T-helper 2 cell treated with Interferon-gamma antibody and Interleukin-4, amounts not matched to agents 5 μg/mL and 100 μg/mL, for 36 hours (primary cell): ENCODE measurements around the gene EFCAB6.

ENCODE experiments used
- DNase-seq: peaks from one replicate; pipeline ENCODE4 v3.0.0; 2021; ENCODE audit warnings: low spot score
- H3K27ac Mint-ChIP-seq: one replicate; pipeline ENCODE4 v1.8.0; 2021; ENCODE audit warnings: mild to moderate bottlenecking, mixed read lengths
- H3K27me3 Mint-ChIP-seq: one replicate; pipeline ENCODE4 v1.8.0; 2021; ENCODE audit warnings: low read depth, mixed read lengths
- H3K36me3 Mint-ChIP-seq: one replicate; pipeline ENCODE4 v1.8.0; 2021; ENCODE audit warnings: low read depth, mixed read lengths
- H3K4me1 Mint-ChIP-seq: one replicate; pipeline ENCODE4 v1.8.0; 2021; ENCODE audit warnings: low read depth, mixed read lengths
- H3K4me3 Mint-ChIP-seq: one replicate; pipeline ENCODE4 v1.8.0; 2022; ENCODE audit warnings: mild to moderate bottlenecking, moderate library complexity, mixed read lengths
- H3K9me3 Mint-ChIP-seq: one replicate; pipeline ENCODE4 v1.8.0; 2021; ENCODE audit warnings: mixed read lengths

Gene EFCAB6

DNA sequence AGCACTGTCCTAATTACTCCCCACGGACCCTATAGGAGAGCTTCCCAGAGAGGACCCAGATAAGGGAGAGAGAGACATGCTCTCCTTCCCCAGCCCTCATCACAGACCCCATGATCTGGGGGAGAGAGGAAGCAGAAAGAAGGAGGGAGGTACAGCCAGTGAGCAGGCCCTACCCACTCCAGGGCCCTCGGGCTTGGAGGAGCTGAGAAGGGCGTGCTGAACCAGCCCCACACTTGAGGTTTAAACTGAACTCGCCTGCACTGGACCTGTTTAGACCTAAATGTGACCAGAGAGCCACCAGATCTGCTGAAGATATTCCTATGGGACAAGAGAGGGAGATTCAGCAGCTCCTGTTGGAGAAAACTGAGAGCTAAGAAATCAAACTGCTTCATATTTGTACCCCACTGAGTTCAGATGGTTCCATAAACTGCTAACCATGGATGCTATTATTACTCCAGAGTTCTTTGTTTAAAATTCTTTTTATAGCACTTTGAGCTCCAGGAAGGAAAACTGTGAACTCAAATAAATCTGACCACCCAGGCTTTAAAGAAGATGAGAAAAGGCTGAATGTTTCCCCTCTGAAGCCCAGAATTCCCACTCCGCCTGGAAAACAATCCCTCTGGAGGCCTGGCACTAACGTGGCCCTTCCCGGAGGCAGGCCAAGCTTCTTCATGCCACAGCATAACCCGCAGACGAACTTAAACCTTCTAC is 67.2 kb downstream of the EFCAB6 start:
- no peak for DNase-seq

DNA sequence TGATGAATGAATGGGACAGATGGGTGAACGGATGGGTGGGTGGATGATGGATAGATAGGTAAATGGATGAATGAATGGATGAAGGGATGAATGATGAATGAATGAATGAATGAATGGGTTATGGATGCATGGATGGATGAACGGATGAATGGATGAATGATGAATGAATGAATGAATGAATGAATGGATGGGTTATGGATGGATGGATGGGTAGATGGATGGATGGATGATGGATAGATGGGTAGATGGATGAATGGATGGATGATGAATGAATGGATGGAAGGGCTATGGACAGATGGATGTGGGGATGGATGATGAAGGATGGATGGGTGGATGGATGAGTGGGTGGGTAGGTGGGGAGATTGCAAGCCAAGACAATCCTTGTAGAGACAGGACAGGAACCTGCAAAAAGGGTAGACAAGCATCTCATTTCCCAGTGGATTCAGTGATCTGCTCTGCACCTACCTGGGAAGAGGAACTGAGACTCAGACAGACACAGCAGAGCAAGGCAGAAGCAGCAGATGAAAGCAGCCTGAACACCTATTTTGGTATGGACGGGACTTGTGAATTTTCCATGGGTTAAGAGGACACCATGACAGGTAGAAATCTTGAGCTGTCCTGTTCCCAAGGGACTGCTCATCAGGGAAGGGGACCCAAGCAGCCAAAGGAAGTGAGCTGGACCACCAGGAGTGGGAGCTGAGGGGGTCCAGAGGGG is 68.0 kb downstream of the EFCAB6 start:
- H3K27ac Mint-ChIP-seq: no peak overlapping the region
- no peak for DNase-seq

More for the DNA sequence above, 67.2 kb downstream of the EFCAB6 start:
- no peaks in the 10 kb centered on the region for H3K9me3 Mint-ChIP-seq
- no peaks in the 10 kb centered on the region for H3K27me3 Mint-ChIP-seq
- H3K27ac Mint-ChIP-seq: no peak overlapping the region
- no peak overlapping the region for H3K4me3 Mint-ChIP-seq
- H3K36me3 Mint-ChIP-seq: no peaks in the 10 kb centered on the region
- no peaks in the 10 kb centered on the region for H3K4me1 Mint-ChIP-seq

DNA sequence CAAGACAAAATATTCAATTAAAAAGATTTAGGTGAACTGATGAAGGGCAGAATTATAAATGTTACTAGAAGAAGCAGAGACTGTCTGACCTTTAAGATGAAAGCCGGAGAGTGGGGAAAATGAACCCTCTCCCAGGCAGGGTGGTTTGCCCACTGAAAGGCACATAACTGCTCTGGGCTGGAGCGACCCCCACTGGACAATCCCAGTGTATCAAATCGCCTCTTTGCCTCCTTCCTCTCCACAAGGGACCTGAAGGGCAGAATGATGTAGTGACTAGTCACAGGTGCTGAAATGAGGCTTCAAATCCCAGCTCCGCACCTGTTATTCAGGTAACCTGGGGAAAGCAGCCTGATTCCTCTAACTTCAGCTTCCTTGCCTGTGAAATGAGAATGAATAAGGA is 69.0 kb downstream of the EFCAB6 start:
- H3K9me3 Mint-ChIP-seq: no peaks in the 10 kb centered on the region
- no peak for DNase-seq
- no peak overlapping the region for H3K4me3 Mint-ChIP-seq
- no peaks in the 10 kb centered on the region for H3K4me1 Mint-ChIP-seq
- no peaks in the 10 kb centered on the region for H3K27me3 Mint-ChIP-seq
- no peak overlapping the region for H3K27ac Mint-ChIP-seq
- no peaks in the 10 kb centered on the region for H3K36me3 Mint-ChIP-seq

More for the DNA sequence above, 68.0 kb downstream of the EFCAB6 start:
- Mint-ChIP-seq H3K36me3 (no peaks in the 10 kb centered on the region), H3K4me3 (no peak overlapping the region), H3K9me3 (no peaks in the 10 kb centered on the region), H3K27me3 (no peaks in the 10 kb centered on the region), H3K4me1 (no peaks in the 10 kb centered on the region)

GRCh38 chr22:43742154-43742950 is 69.8 kb downstream of the EFCAB6 start:
- no peak overlapping the region for H3K4me3 Mint-ChIP-seq
- DNase-seq: no peak
- no peaks in the 10 kb centered on the region for H3K36me3 Mint-ChIP-seq
- no peak overlapping the region for H3K27ac Mint-ChIP-seq
- no peaks in the 10 kb centered on the region for H3K9me3 Mint-ChIP-seq
- H3K27me3 Mint-ChIP-seq: no peaks in the 10 kb centered on the region
- no peaks in the 10 kb centered on the region for H3K4me1 Mint-ChIP-seq

DNA sequence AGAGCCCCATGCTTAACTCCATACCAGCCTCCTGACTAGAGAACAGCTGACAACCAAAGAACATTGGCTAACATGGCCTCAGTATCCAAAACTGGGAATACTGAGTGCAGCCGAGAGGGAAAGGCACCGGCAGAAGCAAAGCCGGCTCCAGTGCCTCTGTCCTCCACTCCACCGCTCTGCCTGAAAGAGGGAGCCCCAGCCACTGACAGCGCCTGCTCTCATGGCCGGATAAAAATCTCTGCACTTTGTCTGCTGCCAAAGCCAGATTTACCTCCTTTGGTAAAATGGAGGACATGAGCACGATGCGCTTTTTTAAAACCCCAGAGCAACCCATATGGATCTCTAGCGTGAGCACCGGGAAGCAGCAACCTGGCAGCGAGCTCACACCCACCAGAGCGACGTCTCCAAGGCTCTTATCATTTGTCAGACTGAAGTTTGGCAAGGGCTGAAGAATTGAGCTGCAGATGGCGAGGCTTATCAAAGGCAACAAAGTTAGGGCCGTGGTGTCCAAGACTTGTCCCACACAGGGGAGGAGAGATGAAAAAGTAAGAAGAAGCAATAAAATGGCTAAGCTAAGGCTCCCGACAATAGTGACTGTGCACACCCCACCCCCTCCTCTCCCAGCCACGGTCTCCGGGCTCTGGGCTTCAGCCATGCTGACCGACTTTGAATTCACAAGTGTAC is 71.4 kb downstream of the EFCAB6 start:
- Mint-ChIP-seq H3K4me3 (no peak overlapping the region), H3K27me3 (no peaks in the 10 kb centered on the region), H3K36me3 (no peaks in the 10 kb centered on the region), H3K4me1 (no peaks in the 10 kb centered on the region), H3K27ac (no peak overlapping the region), H3K9me3 (no peaks in the 10 kb centered on the region)
- no peak for DNase-seq

- no peaks in the 10 kb centered on the region for H3K4me1 Mint-ChIP-seq
- no peaks in the 10 kb centered on the region for H3K36me3 Mint-ChIP-seq
- no peaks in the 10 kb centered on the region for H3K9me3 Mint-ChIP-seq
- H3K4me3 Mint-ChIP-seq: no peak overlapping the region
- DNase-seq: no peak
- H3K27ac Mint-ChIP-seq: no peak overlapping the region
- no peaks in the 10 kb centered on the region for H3K27me3 Mint-ChIP-seq
Measured at GRCh38 chr22:43739851-43740379, 72.2 kb downstream of the EFCAB6 start.

GRCh38 chr22:43737150-43737828 is 74.8 kb downstream of the EFCAB6 start:
- no peaks in the 10 kb centered on the region for H3K4me1 Mint-ChIP-seq
- H3K4me3 Mint-ChIP-seq: no peak overlapping the region
- no peak for DNase-seq
- H3K27me3 Mint-ChIP-seq: no peaks in the 10 kb centered on the region
- no peaks in the 10 kb centered on the region for H3K36me3 Mint-ChIP-seq
- H3K9me3 Mint-ChIP-seq: no peaks in the 10 kb centered on the region
- no peak overlapping the region for H3K27ac Mint-ChIP-seq

GRCh38 chr22:43736651-43737050 is 75.5 kb downstream of the EFCAB6 start:
- H3K4me1 Mint-ChIP-seq: no peaks in the 10 kb centered on the region
- no peak overlapping the region for H3K4me3 Mint-ChIP-seq
- DNase-seq: no peak
- H3K36me3 Mint-ChIP-seq: no peaks in the 10 kb centered on the region
- H3K9me3 Mint-ChIP-seq: no peaks in the 10 kb centered on the region
- no peak overlapping the region for H3K27ac Mint-ChIP-seq
- no peaks in the 10 kb centered on the region for H3K27me3 Mint-ChIP-seq

- no peak for DNase-seq
- H3K27me3 Mint-ChIP-seq: peaks cover 2% of the 10 kb centered on the region
Measured at GRCh38 chr22:43734370-43735150, 77.5 kb downstream of the EFCAB6 start.

DNA sequence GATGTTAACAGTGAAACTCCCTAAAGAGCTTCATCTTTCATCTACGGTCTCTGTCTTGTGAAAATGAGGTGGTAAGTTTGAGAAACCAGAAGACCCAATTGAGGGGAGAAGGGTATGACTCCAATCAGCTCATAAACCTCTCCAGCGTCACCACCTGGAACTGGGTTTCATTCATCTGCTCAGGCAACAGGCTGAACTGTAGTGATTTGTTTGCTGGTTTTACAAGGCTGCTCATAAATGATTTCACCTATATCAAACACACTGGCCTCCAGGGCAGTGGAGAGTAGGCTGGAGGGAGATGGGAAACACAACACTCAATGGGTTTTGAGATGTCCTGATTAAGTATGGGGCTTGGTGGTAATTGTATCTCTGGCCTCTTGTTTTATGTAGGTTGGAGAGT is 79.0 kb downstream of the EFCAB6 start:
- no peak overlapping the region for H3K27ac Mint-ChIP-seq
- DNase-seq: no peak
- peaks cover 2% of the 10 kb centered on the region for H3K27me3 Mint-ChIP-seq
- H3K4me1 Mint-ChIP-seq: no peaks in the 10 kb centered on the region
- H3K4me3 Mint-ChIP-seq: no peak overlapping the region
- H3K36me3 Mint-ChIP-seq: no peaks in the 10 kb centered on the region
- no peaks in the 10 kb centered on the region for H3K9me3 Mint-ChIP-seq

More at GRCh38 chr22:43734370-43735150, 77.5 kb downstream of the EFCAB6 start:
- Mint-ChIP-seq H3K4me1 (no peaks in the 10 kb centered on the region), H3K9me3 (no peaks in the 10 kb centered on the region), H3K4me3 (no peak overlapping the region), H3K27ac (no peak overlapping the region), H3K36me3 (no peaks in the 10 kb centered on the region)

DNA sequence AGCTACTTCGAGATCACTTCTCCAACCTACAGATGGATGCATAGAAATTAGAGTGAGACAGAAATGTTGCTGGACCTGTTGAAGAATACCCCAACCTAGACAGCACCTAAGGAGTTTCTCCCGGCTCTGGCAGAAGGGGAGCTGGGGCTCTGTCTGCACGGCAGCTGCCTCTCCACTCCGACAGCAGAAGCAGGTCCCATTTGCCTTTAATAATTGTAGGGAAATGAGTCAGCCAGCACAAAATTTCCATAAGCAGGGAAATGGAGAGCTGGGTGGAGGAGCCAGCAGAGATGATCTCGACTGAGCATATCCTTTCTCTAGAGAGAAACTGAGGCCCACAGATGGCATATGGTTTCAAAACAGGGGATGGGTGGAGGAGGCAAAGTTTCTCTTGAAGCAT is 80.1 kb downstream of the EFCAB6 start:
- H3K27me3 Mint-ChIP-seq: peaks cover 2% of the 10 kb centered on the region
- no peak for DNase-seq
- no peak overlapping the region for H3K27ac Mint-ChIP-seq
- no peak overlapping the region for H3K4me3 Mint-ChIP-seq
- no peaks in the 10 kb centered on the region for H3K9me3 Mint-ChIP-seq
- H3K4me1 Mint-ChIP-seq: no peaks in the 10 kb centered on the region
- H3K36me3 Mint-ChIP-seq: no peaks in the 10 kb centered on the region

GRCh38 chr22:43726964-43727543 is 85.1 kb downstream of the EFCAB6 start:
- Mint-ChIP-seq H3K36me3 (no peaks in the 10 kb centered on the region), H3K27me3 (peaks cover 2% of the 10 kb centered on the region)

More at GRCh38 chr22:43726964-43727543, 85.1 kb downstream of the EFCAB6 start:
- Mint-ChIP-seq H3K9me3 (no peaks in the 10 kb centered on the region), H3K27ac (no peak overlapping the region), H3K4me1 (no peaks in the 10 kb centered on the region), H3K4me3 (no peak overlapping the region)
- no peak for DNase-seq
